Measurements from ENCODE around the gene SFXN4. TPM values are rescaled to one million over a fixed set of nuclear protein-coding genes. Genes with fewer than 3 reads are reported as not detected.

The SFXN4 gene
- total RNA-seq, 2 donors from 2014 or later: 9.5 to 16.1 TPM

- no peak for TF ChIP-seq CTCF (IDR thresholded peaks at IDR 0.05)
- H3K27ac ChIP-seq: peak overlapping the region; percentile 92 to 94
- H3K9me3 ChIP-seq: no peaks in the 10 kb centered on the region
- H3K4me1 ChIP-seq (ENCODE audit: control insufficient read depth in 1 of 2, low read depth in 2 of 2): peaks cover 34 to 61% of the 10 kb centered on the region in 2 donors
- H3K36me3 ChIP-seq: no peaks in the 10 kb centered on the region
- no peaks in the 10 kb centered on the region for H3K27me3 ChIP-seq (replicated peaks; ENCODE audit: insufficient read depth)
- no peak for DNase-seq (ENCODE audit: low spot score)
- ATAC-seq (ENCODE audit: insufficient number of reproducible peaks, low FRiP score, low read depth): no peak
- peak overlapping the region; percentile 95 for H3K4me3 ChIP-seq
These were observed 44.3 kb upstream of the SFXN4 start for GRCh38 chr10:119209736-119210355.

GRCh38 chr10:119209035-119209735, 43.7 kb upstream of the SFXN4 start:
- Histone ChIP-seq H3K4me3 (peak overlapping the region; percentile 95), H3K36me3 (no peaks in the 10 kb centered on the region), H3K9me3 (no peaks in the 10 kb centered on the region), H3K27me3 (replicated peaks; ENCODE audit: insufficient read depth) (no peaks in the 10 kb centered on the region), H3K4me1 (ENCODE audit: control insufficient read depth in 1 of 2, low read depth in 2 of 2) (peaks cover 34 to 55% of the 10 kb centered on the region in 2 donors), H3K27ac (peak overlapping the region; percentile 92 to 94)
- ATAC-seq (ENCODE audit: insufficient number of reproducible peaks, low FRiP score, low read depth): peak; percentile 12
- DNase-seq (ENCODE audit: low spot score): no peak
- peak; percentile 85 for TF ChIP-seq CTCF (IDR thresholded peaks at IDR 0.05)

GRCh38 chr10:119208553-119208940, 43.0 kb upstream of the SFXN4 start:
- H3K36me3 ChIP-seq: no peaks in the 10 kb centered on the region
- peak overlapping the region; percentile 92 to 94 for H3K27ac ChIP-seq
- no peak for ATAC-seq (ENCODE audit: insufficient number of reproducible peaks, low FRiP score, low read depth)
- DNase-seq (ENCODE audit: low spot score): no peak
- H3K4me3 ChIP-seq: peak overlapping the region; percentile 95
- no peak for TF ChIP-seq CTCF (IDR thresholded peaks at IDR 0.05)
- peaks cover 34 to 48% of the 10 kb centered on the region in 2 donors for H3K4me1 ChIP-seq (ENCODE audit: control insufficient read depth in 1 of 2, low read depth in 2 of 2)
- H3K27me3 ChIP-seq (replicated peaks; ENCODE audit: insufficient read depth): no peaks in the 10 kb centered on the region
- no peaks in the 10 kb centered on the region for H3K9me3 ChIP-seq

GRCh38 chr10:119207713-119208552, 42.4 kb upstream of the SFXN4 start:
- H3K9me3 ChIP-seq: no peaks in the 10 kb centered on the region
- peak overlapping the region; percentile 95 for H3K4me3 ChIP-seq
- DNase-seq (ENCODE audit: low spot score) (peak; percentile 24), ATAC-seq (ENCODE audit: insufficient number of reproducible peaks, low FRiP score, low read depth) (no peak)
- H3K27me3 ChIP-seq (replicated peaks; ENCODE audit: insufficient read depth): no peaks in the 10 kb centered on the region
- no peaks in the 10 kb centered on the region for H3K36me3 ChIP-seq
- no peak for TF ChIP-seq CTCF (IDR thresholded peaks at IDR 0.05)
- H3K27ac ChIP-seq: peak overlapping the region; percentile 92 to 94
- peaks cover 32 to 42% of the 10 kb centered on the region in 2 donors for H3K4me1 ChIP-seq (ENCODE audit: control insufficient read depth in 1 of 2, low read depth in 2 of 2)

- Histone ChIP-seq H3K9me3 (no peaks in the 10 kb centered on the region), H3K4me3 (peak within 1 kb of the TSS; percentile 95), H3K36me3 (no peaks in the 10 kb centered on the region), H3K27me3 (replicated peaks; ENCODE audit: insufficient read depth) (no peaks in the 10 kb centered on the region), H3K4me1 (ENCODE audit: control insufficient read depth in 1 of 2, low read depth in 2 of 2) (peaks cover 26 to 36% of the 10 kb centered on the region in 2 donors), H3K27ac (peak within 1 kb of the TSS; percentile 93 to 94)
- TF ChIP-seq CTCF (IDR thresholded peaks at IDR 0.05): no peak
- ATAC-seq (ENCODE audit: insufficient number of reproducible peaks, low FRiP score, low read depth) (peak; percentile 30), DNase-seq (ENCODE audit: low spot score) (peak; percentile 75)
These were observed 41.8 kb upstream of the SFXN4 start, which contains the start of gene GRK5 for GRCh38 chr10:119207366-119207666. Gene GRK5, plus strand, starts transcription at chr10:119207571. Its CDS starts 347 bp downstream, at chr10:119207918.
